ENCODE measurements around the gene MTA1.

The MTA1 gene

GRCh38 chr14:105419195-105420091, at the start of gene MTA1:
TSS of gene MTA1 (plus strand) at chr14:105419827. CDS start at chr14:105420036, 209 bp downstream.
- Mint-ChIP-seq H3K4me3 (peak within 1 kb of the TSS; percentile 91), H3K27ac (no peak within 1 kb of the TSS), H3K27me3 (ENCODE audit: low read depth, poor library complexity) (peaks cover 10% of the 10 kb centered on the region), H3K9me3 (peaks cover 8% of the 10 kb centered on the region), H3K4me1 (peaks cover 56% of the 10 kb centered on the region), H3K36me3 (ENCODE audit: low read depth) (peaks cover 25% of the 10 kb centered on the region)
- peak; percentile 67 for DNase-seq
- TF ChIP-seq CTCF (IDR thresholded peaks at IDR 0.05) = no peak

GRCh38 chr14:105374389-105374788, 45.2 kb upstream of the MTA1 start:
- H3K4me1 Mint-ChIP-seq = no peaks in the 10 kb centered on the region
- H3K4me3 Mint-ChIP-seq = no peak overlapping the region
- peaks cover 14% of the 10 kb centered on the region for H3K9me3 Mint-ChIP-seq
- TF ChIP-seq CTCF (IDR thresholded peaks at IDR 0.05) = no peak
- peaks cover 31% of the 10 kb centered on the region for H3K36me3 Mint-ChIP-seq (ENCODE audit: low read depth)
- no peak for DNase-seq
- H3K27me3 Mint-ChIP-seq (ENCODE audit: low read depth, poor library complexity) = peaks cover 9% of the 10 kb centered on the region
- no peak overlapping the region for H3K27ac Mint-ChIP-seq

- Mint-ChIP-seq H3K36me3 (ENCODE audit: low read depth) (peaks cover 31% of the 10 kb centered on the region), H3K9me3 (peaks cover 14% of the 10 kb centered on the region), H3K4me3 (no peak overlapping the region), H3K4me1 (no peaks in the 10 kb centered on the region), H3K27me3 (ENCODE audit: low read depth, poor library complexity) (peaks cover 9% of the 10 kb centered on the region), H3K27ac (no peak overlapping the region)
- no peak for DNase-seq
- no peak for TF ChIP-seq CTCF (IDR thresholded peaks at IDR 0.05)
Measured at GRCh38 chr14:105375635-105376057, 44.0 kb upstream of the MTA1 start.

- Mint-ChIP-seq H3K36me3 (ENCODE audit: low read depth) (peaks cover 19% of the 10 kb centered on the region), H3K9me3 (peaks cover 14% of the 10 kb centered on the region), H3K4me3 (no peak overlapping the region), H3K4me1 (no peaks in the 10 kb centered on the region), H3K27ac (no peak overlapping the region), H3K27me3 (ENCODE audit: low read depth, poor library complexity) (peaks cover 9% of the 10 kb centered on the region)
- TF ChIP-seq CTCF (IDR thresholded peaks at IDR 0.05) = no peak
- no peak for DNase-seq
Measured at GRCh38 chr14:105376521-105377440, 42.8 kb upstream of the MTA1 start.

GRCh38 chr14:105377555-105378182, 42.0 kb upstream of the MTA1 start:
- H3K4me1 Mint-ChIP-seq = no peaks in the 10 kb centered on the region
- peaks cover 18% of the 10 kb centered on the region for H3K36me3 Mint-ChIP-seq (ENCODE audit: low read depth)
- H3K27me3 Mint-ChIP-seq (ENCODE audit: low read depth, poor library complexity) = peaks cover 9% of the 10 kb centered on the region
- H3K27ac Mint-ChIP-seq = no peak overlapping the region
- H3K4me3 Mint-ChIP-seq = no peak overlapping the region
- TF ChIP-seq CTCF (IDR thresholded peaks at IDR 0.05) = no peak
- no peak for DNase-seq
- H3K9me3 Mint-ChIP-seq = peaks cover 14% of the 10 kb centered on the region
